Forelimb muscle (tissue), 1 donor: ENCODE data around the gene UQCRQ. TPM values are rescaled to one million over a fixed set of nuclear protein-coding genes. Genes with fewer than 3 reads are reported as not detected.

Source experiments
- DNase-seq: peaks from one replicate; pipeline ENCODE4 v3.0.0-alpha.2; 2013; ENCODE audit warnings: low read depth
- polyA plus RNA-seq: library from polyadenylated mRNA; unstranded; fragments of 120-200 nt; gene quantifications from one replicate; pipeline ENCODE4 v1.2.1, GENCODE V29; 2013; ENCODE audit not compliant: insufficient read length

The UQCRQ gene
- polyA plus RNA-seq, 1 donor, result 185 TPM

- no peak for DNase-seq
These were observed 43.3 kb downstream of the UQCRQ start for GRCh38 chr5:132909702-132910101.

GRCh38 chr5:132915681-132916080 lies 49.2 kb downstream of the UQCRQ start:
- DNase-seq, result no peak

GRCh38 chr5:132916086-132916485 lies 49.6 kb downstream of the UQCRQ start:
- no peak for DNase-seq

Other genes with a start within 250 kb of the UQCRQ start
- gene IL13, start 208.5 kb upstream of the UQCRQ start, polyA plus RNA-seq, result not detected
- not detected for gene IL4, start 192.7 kb upstream of the UQCRQ start, polyA plus RNA-seq
- 8.6 TPM for gene KIF3A, start 129.1 kb upstream of the UQCRQ start, polyA plus RNA-seq
- gene CCNI2, start 119.2 kb upstream of the UQCRQ start, polyA plus RNA-seq, result 1.3 TPM
- 33.0 TPM for gene SEPTIN8, start 89.4 kb upstream of the UQCRQ start, polyA plus RNA-seq
- 0.11 TPM for gene SOWAHA, start 53.3 kb upstream of the UQCRQ start, polyA plus RNA-seq
- gene SHROOM1, start 36.0 kb upstream of the UQCRQ start, polyA plus RNA-seq, result 2.9 TPM
- gene GDF9, start 173 bp upstream of the UQCRQ start, polyA plus RNA-seq, result 0.95 TPM
- gene LEAP2, start 7.0 kb downstream of the UQCRQ start, polyA plus RNA-seq, result 2.2 TPM
- 42.2 TPM for gene AFF4, start 97.0 kb downstream of the UQCRQ start, polyA plus RNA-seq
- gene ZCCHC10, start 159.9 kb downstream of the UQCRQ start, polyA plus RNA-seq, result 22.9 TPM
- gene HSPA4, start 185.4 kb downstream of the UQCRQ start, polyA plus RNA-seq, result 78.0 TPM